Stimulated activated CD8-positive, alpha-beta memory T cell treated with anti-CD3 and anti-CD28 coated beads, Interleukin-4, amount 100 ng/mL, for 4 hours (primary cell): ENCODE data around the gene KCNQ4.

Experiments used
- DNase-seq, 2 donors: peaks; one replicate each; pipeline ENCODE4 v3.0.0-alpha.2; 2020; ENCODE audit warnings: low read depth in 2 of 2, low spot score in 1 of 2

Gene KCNQ4

GRCh38 chr1:40818264-40818961 is 34.8 kb downstream of the KCNQ4 start:
- peak; percentile 64 to 71 for DNase-seq

GRCh38 chr1:40819101-40819500 is 35.5 kb downstream of the KCNQ4 start:
- DNase-seq, result no peak

GRCh38 chr1:40820251-40820797 is 36.7 kb downstream of the KCNQ4 start:
- no peak for DNase-seq

- no peak for DNase-seq
Observed at GRCh38 chr1:40820911-40821693, 37.5 kb downstream of the KCNQ4 start.

GRCh38 chr1:40822890-40823289 is 39.3 kb downstream of the KCNQ4 start:
- no peak for DNase-seq

- DNase-seq, result no peak
Observed at GRCh38 chr1:40823345-40823744, 39.8 kb downstream of the KCNQ4 start.

GRCh38 chr1:40823983-40824382 is 40.4 kb downstream of the KCNQ4 start:
- DNase-seq, result no peak

- no peak for DNase-seq
Observed at GRCh38 chr1:40824591-40825434, 41.2 kb downstream of the KCNQ4 start.

- DNase-seq, result no peak
Observed at GRCh38 chr1:40825435-40825788, 41.8 kb downstream of the KCNQ4 start.

- DNase-seq, result no peak
Observed at GRCh38 chr1:40825996-40826395, 42.4 kb downstream of the KCNQ4 start.

- DNase-seq, result no peak
Observed at GRCh38 chr1:40829631-40830245, 46.2 kb downstream of the KCNQ4 start.

GRCh38 chr1:40830419-40830943 is 46.9 kb downstream of the KCNQ4 start:
- no peak for DNase-seq

GRCh38 chr1:40831001-40831732 is 47.6 kb downstream of the KCNQ4 start:
- DNase-seq, result no peak

- no peak for DNase-seq
Observed at GRCh38 chr1:40833979-40834378, 50.4 kb downstream of the KCNQ4 start.

GRCh38 chr1:40834968-40835545 is 51.5 kb downstream of the KCNQ4 start:
- DNase-seq, result no peak

GRCh38 chr1:40836283-40836682 is 52.7 kb downstream of the KCNQ4 start:
- DNase-seq, result no peak

GRCh38 chr1:40837601-40838000 is 54.0 kb downstream of the KCNQ4 start:
- DNase-seq, result no peak

GRCh38 chr1:40838045-40838979 is 54.7 kb downstream of the KCNQ4 start:
- DNase-seq, result no peak
